ENCODE results near the gene GPR32.

GRCh38 chr19:50820086-50820485, 49.8 kb downstream of the GPR32 start:
- TF ChIP-seq, protein P1, sequence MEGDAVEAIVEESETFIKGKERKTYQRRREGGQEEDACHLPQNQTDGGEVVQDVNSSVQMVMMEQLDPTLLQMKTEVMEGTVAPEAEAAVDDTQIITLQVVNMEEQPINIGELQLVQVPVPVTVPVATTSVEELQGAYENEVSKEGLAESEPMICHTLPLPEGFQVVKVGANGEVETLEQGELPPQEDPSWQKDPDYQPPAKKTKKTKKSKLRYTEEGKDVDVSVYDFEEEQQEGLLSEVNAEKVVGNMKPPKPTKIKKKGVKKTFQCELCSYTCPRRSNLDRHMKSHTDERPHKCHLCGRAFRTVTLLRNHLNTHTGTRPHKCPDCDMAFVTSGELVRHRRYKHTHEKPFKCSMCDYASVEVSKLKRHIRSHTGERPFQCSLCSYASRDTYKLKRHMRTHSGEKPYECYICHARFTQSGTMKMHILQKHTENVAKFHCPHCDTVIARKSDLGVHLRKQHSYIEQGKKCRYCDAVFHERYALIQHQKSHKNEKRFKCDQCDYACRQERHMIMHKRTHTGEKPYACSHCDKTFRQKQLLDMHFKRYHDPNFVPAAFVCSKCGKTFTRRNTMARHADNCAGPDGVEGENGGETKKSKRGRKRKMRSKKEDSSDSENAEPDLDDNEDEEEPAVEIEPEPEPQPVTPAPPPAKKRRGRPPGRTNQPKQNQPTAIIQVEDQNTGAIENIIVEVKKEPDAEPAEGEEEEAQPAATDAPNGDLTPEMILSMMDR (IDR thresholded peaks at IDR 0.05) = no peak
- no peak for TF ChIP-seq POLR2A (IDR thresholded peaks at IDR 0.05)

Data from body of pancreas (tissue), 4 donors.